B cell (primary cell): ENCODE measurements around the gene NDUFV2. TPM values are rescaled to one million over a fixed set of nuclear protein-coding genes. Genes with fewer than 3 reads are reported as not detected.

Experiments
- ATAC-seq: fragments of 200-7000 bp; cut with Tn5 transposase; one replicate; pipeline ENCODE4 v1.10.0; 2021; ENCODE audit warnings: low read depth, mild to moderate bottlenecking, moderate number of reproducible peaks, moderate library complexity
- CTCF ChIA-PET: fragments of 350-600 bp; sonication (Branson Sonifier 250); formaldehyde crosslinking; loops from one replicate; lab custom pipeline; 2021; ENCODE audit warnings: antibody characterized with exemption, inconsistent platforms; lab: Charles Lee
- POLR2A ChIA-PET: fragments of 350-600 bp; sonication (Branson Sonifier 250); formaldehyde crosslinking; loops from one replicate; lab custom pipeline; 2021; ENCODE audit warnings: antibody characterized with exemption; lab: Charles Lee
- DNase-seq: peaks from one replicate; pipeline ENCODE4 v3.0.0; 2013
- H2AFZ ChIP-seq: 2 replicates; pipeline ENCODE4 v1.6.1; 2012; ENCODE audit warnings: mild to moderate bottlenecking, low read depth, low read length; ENCODE audit not compliant: insufficient read depth, poor library complexity, severe bottlenecking
- H3K27ac ChIP-seq, 2 donors: 1 replicate in 1 of 2; 2 replicates in 1 of 2; pipeline ENCODE4 v1.5.1; 2012 to 2013; ENCODE audit warnings: low read length in 2 of 2, mild to moderate bottlenecking in 2 of 2, moderate library complexity in 1 of 2
- H3K27me3 ChIP-seq, 4 experiments: fragments of 200-600 bp in 1 of 4; sonication (generic) in 1 of 4; replicated peaks in 1 of 4; 1 replicate in 2 of 4; 2 replicates in 2 of 4; pipeline versions ENCODE4 v1.6.1 to v1.7.0; 2013 to 2016; ENCODE audit warnings: low read length in 3 of 4, mild to moderate bottlenecking in 2 of 4, mixed read lengths in 1 of 4, moderate library complexity in 1 of 4; ENCODE audit not compliant: insufficient read depth in 4 of 4, control insufficient read depth in 3 of 4; ENCODE audit errors: control extremely low read depth in 1 of 4
- H3K36me3 ChIP-seq, 2 experiments: replicated peaks in 1 of 2; 1 replicate in 1 of 2; 2 replicates in 1 of 2; pipeline versions ENCODE4 v1.6.1 to v1.7.1; 2013; ENCODE audit warnings: low read length in 1 of 2; ENCODE audit not compliant: insufficient read depth in 2 of 2, control insufficient read depth in 1 of 2; ENCODE audit errors: control extremely low read depth in 1 of 2, extremely low read depth in 1 of 2
- H3K4me1 ChIP-seq, 2 donors: fragments of 200-600 bp in 1 of 2; sonication (generic) in 1 of 2; 1 replicate in 1 of 2; 2 replicates in 1 of 2; pipeline versions ENCODE4 v1.5.1 to v1.6.1; 2013 to 2017; ENCODE audit warnings: low read length in 2 of 2; ENCODE audit not compliant: control insufficient read depth in 2 of 2, insufficient read depth in 2 of 2
- H3K4me2 ChIP-seq: replicated peaks from 2 replicates; pipeline ENCODE3; 2012; ENCODE audit warnings: mild to moderate bottlenecking, low read depth, low read length; ENCODE audit not compliant: poor library complexity, severe bottlenecking
- H3K4me3 ChIP-seq, 5 experiments: fragments of 200-600 bp in 1 of 5; sonication (generic) in 1 of 5; 1 replicate in 3 of 5; 2 replicates in 2 of 5; pipeline versions ENCODE4 v1.5.1 to v1.7.0; 2011 to 2016; ENCODE audit warnings: low read length in 4 of 5, mild to moderate bottlenecking in 4 of 5, low read depth in 2 of 5, control low read depth in 1 of 5, moderate library complexity in 1 of 5; ENCODE audit not compliant: insufficient read depth in 1 of 5; ENCODE audit errors: control extremely low read depth in 1 of 5, extremely low read depth in 1 of 5
- H3K79me2 ChIP-seq: fragments of 200-600 bp; sonication (generic); one replicate; pipeline ENCODE4 v1.6.0; 2016; ENCODE audit warnings: low read length; ENCODE audit not compliant: control insufficient read depth, insufficient read depth
- H3K9ac ChIP-seq: fragments of 200-600 bp; sonication (generic); 2 replicates; pipeline ENCODE4 v1.6.1; 2017; ENCODE audit warnings: mild to moderate bottlenecking, low read length, moderate library complexity
- H3K9me3 ChIP-seq, 3 donors: one replicate each; pipeline versions ENCODE4 v1.6.1 to v1.7.1; 2013; ENCODE audit warnings: low read length in 2 of 3; ENCODE audit not compliant: control insufficient read depth in 2 of 3, insufficient read depth in 1 of 3; ENCODE audit errors: control extremely low read depth in 1 of 3
- H4K20me1 ChIP-seq: 2 replicates; pipeline ENCODE4 v1.6.0; 2012; ENCODE audit warnings: mild to moderate bottlenecking, low read length; ENCODE audit not compliant: insufficient read depth, control insufficient read depth, poor library complexity, severe bottlenecking
- H3K27ac Mint-ChIP-seq: one replicate; pipeline ENCODE4 v1.8.0; 2021; ENCODE audit warnings: mixed read lengths
- H3K27me3 Mint-ChIP-seq: one replicate; pipeline ENCODE4 v1.8.0; 2021; ENCODE audit warnings: mixed read lengths
- H3K4me1 Mint-ChIP-seq: one replicate; pipeline ENCODE4 v1.8.0; 2021; ENCODE audit warnings: mixed read lengths
- H3K4me3 Mint-ChIP-seq: one replicate; pipeline ENCODE4 v1.8.0; 2021; ENCODE audit warnings: mixed read lengths
- H3K9me3 Mint-ChIP-seq: one replicate; pipeline ENCODE4 v1.8.0; 2022; ENCODE audit warnings: mixed read lengths; ENCODE audit not compliant: insufficient read depth
- EZH2 ChIP-seq: IDR thresholded peaks from 2 replicates; pipeline ENCODE4 v1.6.1; 2012; ENCODE audit warnings: borderline replicate concordance, low read depth, mild to moderate bottlenecking, moderate library complexity, low read length; ENCODE audit not compliant: insufficient read depth, poor library complexity, severe bottlenecking
- WGBS: methylation state at CpG from one replicate; pipeline ENCODE4 v1.1.5; 2013; ENCODE audit warnings: missing lambda C conversion rate; ENCODE audit not compliant: insufficient coverage; 5-methylcytosine and 5-hydroxymethylcytosine counted together
- intact Hi-C: fragments of 100-400 bp; cut with micrococcal nuclease; formaldehyde crosslinking; loops from one replicate; pipeline ENCODE4 v1.10.0; 2022
- polyA plus RNA-seq: library from polyadenylated mRNA; depleted of rRNA; stranded (reverse); fragments of >200 nt; gene quantifications from 2 replicates; pipeline ENCODE4 v1.2.3, GENCODE V29; 2012
- total RNA-seq, 2 donors: library from RNA; stranded (reverse); fragments of 120-200 nt in 1 of 2; gene quantifications; 1 replicate in 1 of 2; 2 replicates in 1 of 2; pipeline versions ENCODE4 v1.2.3 to v1.2.4, GENCODE V29; 2013 to 2022
- TF ChIP-seq, protein P1 (sequence below): fragments of 200-600 bp; IDR thresholded peaks from one replicate; pipeline ENCODE4 v1.8.0; 2022; ENCODE audit warnings: antibody characterized with exemption, mild to moderate bottlenecking

The NDUFV2 gene
- total and polyA plus RNA-seq, 2 donors (not counting 1 experiment from before 2014, with no cell fraction given) = 44.4 to 137 TPM

DNA sequence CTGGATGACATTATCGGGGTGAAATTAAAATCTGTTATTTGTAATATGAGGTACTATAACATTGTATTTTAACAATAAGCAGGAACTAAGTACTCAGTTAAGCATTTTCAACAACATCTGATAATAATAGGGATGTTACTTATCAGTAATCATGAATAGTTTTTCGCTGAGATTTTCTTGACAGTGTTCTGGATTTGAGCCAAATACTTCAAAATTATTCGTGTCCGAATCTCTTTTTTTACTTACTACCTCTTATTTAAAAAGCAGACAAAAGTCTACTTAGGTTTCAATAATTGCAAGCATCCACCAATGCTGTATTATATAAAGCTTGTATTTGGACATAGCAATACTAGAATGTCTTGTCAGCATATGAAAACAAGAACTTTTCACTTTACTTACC lies 27.7 kb downstream of the NDUFV2 start:
- Mint-ChIP-seq H3K4me1 (peaks cover 22% of the 10 kb centered on the region), H3K4me3 (no peak overlapping the region), H3K27ac (peak overlapping the region; percentile 10), H3K27me3 (no peaks in the 10 kb centered on the region), H3K9me3 (no peaks in the 10 kb centered on the region)
- peaks cover 2 to 3% of the 10 kb centered on the region in 2 donors for H3K4me1 ChIP-seq
- H3K4me3 ChIP-seq = no peak overlapping the region
- CTCF ChIA-PET = no interaction called here
- peak overlapping the region in 1 of 2 donors; percentile 3 for H3K27ac ChIP-seq
- H3K4me2 ChIP-seq = no peak overlapping the region
- ATAC-seq (no peak), DNase-seq (no peak)
- H3K79me2 ChIP-seq = peaks cover 46% of the 10 kb centered on the region
- H3K27me3 ChIP-seq = no peaks in the 10 kb centered on the region
- H3K36me3 ChIP-seq = peaks cover 29 to 73% of the 10 kb centered on the region in 2 experiments
- H4K20me1 ChIP-seq = no peaks in the 10 kb centered on the region
- TF ChIP-seq, protein P1, sequence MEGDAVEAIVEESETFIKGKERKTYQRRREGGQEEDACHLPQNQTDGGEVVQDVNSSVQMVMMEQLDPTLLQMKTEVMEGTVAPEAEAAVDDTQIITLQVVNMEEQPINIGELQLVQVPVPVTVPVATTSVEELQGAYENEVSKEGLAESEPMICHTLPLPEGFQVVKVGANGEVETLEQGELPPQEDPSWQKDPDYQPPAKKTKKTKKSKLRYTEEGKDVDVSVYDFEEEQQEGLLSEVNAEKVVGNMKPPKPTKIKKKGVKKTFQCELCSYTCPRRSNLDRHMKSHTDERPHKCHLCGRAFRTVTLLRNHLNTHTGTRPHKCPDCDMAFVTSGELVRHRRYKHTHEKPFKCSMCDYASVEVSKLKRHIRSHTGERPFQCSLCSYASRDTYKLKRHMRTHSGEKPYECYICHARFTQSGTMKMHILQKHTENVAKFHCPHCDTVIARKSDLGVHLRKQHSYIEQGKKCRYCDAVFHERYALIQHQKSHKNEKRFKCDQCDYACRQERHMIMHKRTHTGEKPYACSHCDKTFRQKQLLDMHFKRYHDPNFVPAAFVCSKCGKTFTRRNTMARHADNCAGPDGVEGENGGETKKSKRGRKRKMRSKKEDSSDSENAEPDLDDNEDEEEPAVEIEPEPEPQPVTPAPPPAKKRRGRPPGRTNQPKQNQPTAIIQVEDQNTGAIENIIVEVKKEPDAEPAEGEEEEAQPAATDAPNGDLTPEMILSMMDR = no peak
- TF ChIP-seq EZH2 = no peak
- POLR2A ChIA-PET = no interaction called here
- no peaks in the 10 kb centered on the region for H3K9me3 ChIP-seq
- intact Hi-C loops = no loop called here
- H3K9ac ChIP-seq = no peak overlapping the region
- whole genome bisulfite sequencing = no CpG with 5 or more reads among the region's 4 CpGs
- no peak overlapping the region for H2AFZ ChIP-seq

DNA sequence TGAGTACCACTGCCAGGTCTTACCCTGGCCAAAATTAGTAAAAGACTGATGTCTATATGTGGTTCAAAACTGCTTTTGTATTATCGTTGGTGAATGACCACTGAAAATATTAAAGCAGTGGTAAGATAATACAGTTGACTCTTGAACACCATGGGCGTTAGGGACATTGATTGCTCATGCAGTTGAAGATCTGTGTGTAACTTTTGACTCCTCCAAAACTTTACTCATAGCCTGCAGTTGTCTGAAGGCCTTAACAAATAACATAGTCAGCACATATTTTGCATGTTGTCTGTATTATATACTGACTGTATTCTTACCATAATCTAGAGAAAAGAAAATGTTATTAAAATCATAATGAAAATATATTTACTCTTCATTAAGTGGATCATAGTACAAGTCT lies 28.3 kb downstream of the NDUFV2 start:
- Histone ChIP-seq H3K4me3 (no peak overlapping the region), H4K20me1 (no peaks in the 10 kb centered on the region), H3K27ac (peak overlapping the region in 1 of 2 donors; percentile 47), H3K79me2 (peaks cover 40% of the 10 kb centered on the region), H3K4me2 (no peak overlapping the region), H2AFZ (no peak overlapping the region), H3K27me3 (no peaks in the 10 kb centered on the region), H3K4me1 (peaks cover 8 to 9% of the 10 kb centered on the region in 2 donors), H3K9me3 (no peaks in the 10 kb centered on the region), H3K9ac (no peak overlapping the region), H3K36me3 (peaks cover 29 to 67% of the 10 kb centered on the region in 2 experiments)
- Mint-ChIP-seq H3K4me1 (peaks cover 27% of the 10 kb centered on the region), H3K4me3 (no peak overlapping the region), H3K9me3 (no peaks in the 10 kb centered on the region), H3K27me3 (no peaks in the 10 kb centered on the region), H3K27ac (no peak overlapping the region)
- ChIA-PET CTCF (no interaction called here), POLR2A (no interaction called here)
- ATAC-seq = no peak
- no peak for TF ChIP-seq EZH2
- TF ChIP-seq, protein P1 = no peak
- no CpG with 5 or more reads among the region's 2 CpGs for WGBS
- no peak for DNase-seq
- intact Hi-C loops = no loop called here
